ENCODE measurements around the gene LPCAT1. TPM values are rescaled to one million over a fixed set of nuclear protein-coding genes. Genes with fewer than 3 reads are reported as not detected.
"Not testable (repeated sequence)": the region's sequence is repeated elsewhere in the genome, so short reads cannot be mapped to it uniquely, and the experiment has no call there.

LPCAT1 gene
- total and polyA plus RNA-seq, 2 of the 4 experiments (the other 2 are of a cell fraction) = 17.7 to 33.6 TPM

GRCh38 chr5:1459435-1459834 lies 64.3 kb downstream of the LPCAT1 start:
- H2AK9ac ChIP-seq (replicated peaks; ENCODE audit: low read depth, low read length, poor library complexity); H4K91ac ChIP-seq (ENCODE audit: insufficient read depth, low read depth, low read length); BruUV-seq (replicated peaks); H3K23ac ChIP-seq (ENCODE audit: low read depth, low read length); H3K27me3 ChIP-seq (ENCODE audit: control insufficient read depth, insufficient read depth, low read length); H3K9ac ChIP-seq (ENCODE audit: low read depth, low read length); in situ Hi-C loops (cut with MboI; ENCODE audit: low sequenced_read_pairs); H3K4ac ChIP-seq (ENCODE audit: low read depth, low read length); H2BK15ac ChIP-seq (ENCODE audit: low read depth, low read length); H3K4me3 ChIP-seq (ENCODE audit: insufficient read depth, low read depth, low read length); H4K5ac ChIP-seq (ENCODE audit: low read depth, low read length); H2BK20ac ChIP-seq (ENCODE audit: low read depth, low read length); dilution Hi-C loops (cut with HindIII; ENCODE audit: low sequenced_read_pairs, unreplicated experiment); H3K56ac ChIP-seq (ENCODE audit: extremely low read depth, insufficient read depth, low read length); intact Hi-C loops (cut with micrococcal nuclease); H3K4me2 ChIP-seq (ENCODE audit: low read depth, low read length); H3K79me1 ChIP-seq (ENCODE audit: low read depth in 1 of 2, low read length in 2 of 2); H4K20me1 ChIP-seq (ENCODE audit: insufficient read depth, low read length); H3K9me1 ChIP-seq (ENCODE audit: insufficient read depth, low read length); H2BK120ac ChIP-seq (ENCODE audit: low read depth, low read length); H3K4me1 ChIP-seq (ENCODE audit: control insufficient read depth, insufficient read depth, low read length); POLR2A ChIA-PET (ENCODE audit: unreplicated experiment); H3K27ac ChIP-seq (ENCODE audit: insufficient read depth, low read length); H2BK5ac ChIP-seq (ENCODE audit: low read depth, low read length, poor library complexity, severe bottlenecking); ATAC-seq (ENCODE audit: low read depth); H2AK5ac ChIP-seq (ENCODE audit: low read depth, low read length); CTCF ChIA-PET; H3K14ac ChIP-seq (replicated peaks; ENCODE audit: low read depth, low read length); H4K8ac ChIP-seq (ENCODE audit: low read depth in 2 of 2, low read length in 2 of 2); DNase-seq; H3K18ac ChIP-seq (ENCODE audit: low read depth, low read length); H2AFZ ChIP-seq (replicated peaks; ENCODE audit: low read length, poor library complexity): not testable (repeated sequence)
- peaks cover 17% of the 10 kb centered on the region for H3K9me3 ChIP-seq (ENCODE audit: control insufficient read depth, insufficient read depth, low read length)
- peaks cover 49% of the 10 kb centered on the region for H3K36me3 ChIP-seq (ENCODE audit: control insufficient read depth, insufficient read depth, low read length)
- WGBS, 2 experiments (ENCODE audit: extremely low coverage in 2 of 2, insufficient read length in 1 of 2) = no CpG with 5 or more reads among the region's 2 CpGs

- dilution Hi-C loops (cut with HindIII; ENCODE audit: low sequenced_read_pairs, unreplicated experiment); BruUV-seq (replicated peaks); H2BK5ac ChIP-seq (ENCODE audit: low read depth, low read length, poor library complexity, severe bottlenecking); H3K23ac ChIP-seq (ENCODE audit: low read depth, low read length); H3K56ac ChIP-seq (ENCODE audit: extremely low read depth, insufficient read depth, low read length); H3K4me1 ChIP-seq (ENCODE audit: control insufficient read depth, insufficient read depth, low read length); H2AK5ac ChIP-seq (ENCODE audit: low read depth, low read length); CTCF ChIA-PET; H3K9me1 ChIP-seq (ENCODE audit: insufficient read depth, low read length); H3K14ac ChIP-seq (replicated peaks; ENCODE audit: low read depth, low read length); intact Hi-C loops (cut with micrococcal nuclease); H3K4me2 ChIP-seq (ENCODE audit: low read depth, low read length); H2BK120ac ChIP-seq (ENCODE audit: low read depth, low read length); in situ Hi-C loops (cut with MboI; ENCODE audit: low sequenced_read_pairs); DNase-seq; ATAC-seq (ENCODE audit: low read depth); H2AK9ac ChIP-seq (replicated peaks; ENCODE audit: low read depth, low read length, poor library complexity); H3K9ac ChIP-seq (ENCODE audit: low read depth, low read length); H3K79me1 ChIP-seq (ENCODE audit: low read depth in 1 of 2, low read length in 2 of 2); H3K4ac ChIP-seq (ENCODE audit: low read depth, low read length); H4K20me1 ChIP-seq (ENCODE audit: insufficient read depth, low read length); H2BK15ac ChIP-seq (ENCODE audit: low read depth, low read length); H4K8ac ChIP-seq (ENCODE audit: low read depth in 2 of 2, low read length in 2 of 2); POLR2A ChIA-PET (ENCODE audit: unreplicated experiment); H3K27me3 ChIP-seq (ENCODE audit: control insufficient read depth, insufficient read depth, low read length); H2BK20ac ChIP-seq (ENCODE audit: low read depth, low read length); H3K4me3 ChIP-seq (ENCODE audit: insufficient read depth, low read depth, low read length); H3K27ac ChIP-seq (ENCODE audit: insufficient read depth, low read length); H4K91ac ChIP-seq (ENCODE audit: insufficient read depth, low read depth, low read length); H2AFZ ChIP-seq (replicated peaks; ENCODE audit: low read length, poor library complexity); H4K5ac ChIP-seq (ENCODE audit: low read depth, low read length); H3K18ac ChIP-seq (ENCODE audit: low read depth, low read length): not testable (repeated sequence)
- Histone ChIP-seq H3K9me3 (ENCODE audit: control insufficient read depth, insufficient read depth, low read length) (peaks cover 29% of the 10 kb centered on the region), H3K36me3 (ENCODE audit: control insufficient read depth, insufficient read depth, low read length) (peaks cover 20% of the 10 kb centered on the region)
- no CpG with 5 or more reads among the region's 20 CpGs for WGBS, 2 experiments (ENCODE audit: extremely low coverage in 2 of 2, insufficient read length in 1 of 2)
These were observed 67.5 kb downstream of the LPCAT1 start for GRCh38 chr5:1456110-1456881.

Data from IMR-90 (cell line).